HL-60 (cell line): ENCODE data around the gene NAB2.

Experiments used
- DNase-seq, 2 experiments: peaks; one replicate each; pipeline ENCODE4 v3.0.0-alpha.2; 2010 to 2020; ENCODE audit warnings: low read depth in 1 of 2, low spot score in 1 of 2
- H3K27ac ChIP-seq: fragments of 250-450 bp; sonication (Bioruptor Pico); replicated peaks from 2 replicates; pipeline ENCODE4 v1.5.1; 2020; ENCODE audit warnings: mild to moderate bottlenecking, moderate library complexity
- H3K27me3 ChIP-seq: fragments of 250-450 bp; sonication (Bioruptor Pico); 2 replicates; pipeline ENCODE4 v1.5.1; 2021; ENCODE audit warnings: mild to moderate bottlenecking, moderate library complexity; ENCODE audit not compliant: insufficient read depth, poor library complexity, severe bottlenecking
- H3K4me3 ChIP-seq: replicated peaks from 2 replicates; pipeline ENCODE4 v1.5.1; 2011; ENCODE audit warnings: mild to moderate bottlenecking, control low read depth, low read length; ENCODE audit not compliant: insufficient read depth
- GABPA ChIP-seq: IDR thresholded peaks from 2 replicates; pipeline ENCODE4 v1.6.1; 2012; ENCODE audit warnings: low read depth
- POLR2AphosphoS5 ChIP-seq: IDR thresholded peaks from 2 replicates; pipeline ENCODE4 v1.6.1; 2012; ENCODE audit warnings: low read depth
- SPI1 ChIP-seq: IDR thresholded peaks from 2 replicates; pipeline ENCODE4 v1.6.1; 2012; ENCODE audit warnings: low read depth, mild to moderate bottlenecking, borderline replicate concordance
- TF ChIP-seq, protein P1 (sequence below): IDR thresholded peaks from 2 replicates; pipeline ENCODE4 v1.6.1; 2012; ENCODE audit warnings: low read depth; ENCODE audit not compliant: insufficient replicate concordance
- TF ChIP-seq, protein P2 (sequence below): IDR thresholded peaks from one replicate; pipeline ENCODE4 v1.5.1; 2011; ENCODE audit warnings: low read length, control low read depth, inconsistent platforms; ENCODE audit not compliant: insufficient read depth

NAB2 gene

GRCh38 chr12:57089271-57090245 lies 644 bp downstream of the NAB2 start:
- H3K27ac ChIP-seq: peak overlapping the region; percentile 68

GRCh38 chr12:57090490-57090889 lies 1.6 kb downstream of the NAB2 start:
- no peak for DNase-seq
- no peak overlapping the region for H3K4me3 ChIP-seq
- TF ChIP-seq SPI1 (no peak), POLR2AphosphoS5 (no peak), GABPA (no peak)
- TF ChIP-seq, protein P1, sequence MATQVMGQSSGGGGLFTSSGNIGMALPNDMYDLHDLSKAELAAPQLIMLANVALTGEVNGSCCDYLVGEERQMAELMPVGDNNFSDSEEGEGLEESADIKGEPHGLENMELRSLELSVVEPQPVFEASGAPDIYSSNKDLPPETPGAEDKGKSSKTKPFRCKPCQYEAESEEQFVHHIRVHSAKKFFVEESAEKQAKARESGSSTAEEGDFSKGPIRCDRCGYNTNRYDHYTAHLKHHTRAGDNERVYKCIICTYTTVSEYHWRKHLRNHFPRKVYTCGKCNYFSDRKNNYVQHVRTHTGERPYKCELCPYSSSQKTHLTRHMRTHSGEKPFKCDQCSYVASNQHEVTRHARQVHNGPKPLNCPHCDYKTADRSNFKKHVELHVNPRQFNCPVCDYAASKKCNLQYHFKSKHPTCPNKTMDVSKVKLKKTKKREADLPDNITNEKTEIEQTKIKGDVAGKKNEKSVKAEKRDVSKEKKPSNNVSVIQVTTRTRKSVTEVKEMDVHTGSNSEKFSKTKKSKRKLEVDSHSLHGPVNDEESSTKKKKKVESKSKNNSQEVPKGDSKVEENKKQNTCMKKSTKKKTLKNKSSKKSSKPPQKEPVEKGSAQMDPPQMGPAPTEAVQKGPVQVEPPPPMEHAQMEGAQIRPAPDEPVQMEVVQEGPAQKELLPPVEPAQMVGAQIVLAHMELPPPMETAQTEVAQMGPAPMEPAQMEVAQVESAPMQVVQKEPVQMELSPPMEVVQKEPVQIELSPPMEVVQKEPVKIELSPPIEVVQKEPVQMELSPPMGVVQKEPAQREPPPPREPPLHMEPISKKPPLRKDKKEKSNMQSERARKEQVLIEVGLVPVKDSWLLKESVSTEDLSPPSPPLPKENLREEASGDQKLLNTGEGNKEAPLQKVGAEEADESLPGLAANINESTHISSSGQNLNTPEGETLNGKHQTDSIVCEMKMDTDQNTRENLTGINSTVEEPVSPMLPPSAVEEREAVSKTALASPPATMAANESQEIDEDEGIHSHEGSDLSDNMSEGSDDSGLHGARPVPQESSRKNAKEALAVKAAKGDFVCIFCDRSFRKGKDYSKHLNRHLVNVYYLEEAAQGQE: no peak
- TF ChIP-seq, protein P2, sequence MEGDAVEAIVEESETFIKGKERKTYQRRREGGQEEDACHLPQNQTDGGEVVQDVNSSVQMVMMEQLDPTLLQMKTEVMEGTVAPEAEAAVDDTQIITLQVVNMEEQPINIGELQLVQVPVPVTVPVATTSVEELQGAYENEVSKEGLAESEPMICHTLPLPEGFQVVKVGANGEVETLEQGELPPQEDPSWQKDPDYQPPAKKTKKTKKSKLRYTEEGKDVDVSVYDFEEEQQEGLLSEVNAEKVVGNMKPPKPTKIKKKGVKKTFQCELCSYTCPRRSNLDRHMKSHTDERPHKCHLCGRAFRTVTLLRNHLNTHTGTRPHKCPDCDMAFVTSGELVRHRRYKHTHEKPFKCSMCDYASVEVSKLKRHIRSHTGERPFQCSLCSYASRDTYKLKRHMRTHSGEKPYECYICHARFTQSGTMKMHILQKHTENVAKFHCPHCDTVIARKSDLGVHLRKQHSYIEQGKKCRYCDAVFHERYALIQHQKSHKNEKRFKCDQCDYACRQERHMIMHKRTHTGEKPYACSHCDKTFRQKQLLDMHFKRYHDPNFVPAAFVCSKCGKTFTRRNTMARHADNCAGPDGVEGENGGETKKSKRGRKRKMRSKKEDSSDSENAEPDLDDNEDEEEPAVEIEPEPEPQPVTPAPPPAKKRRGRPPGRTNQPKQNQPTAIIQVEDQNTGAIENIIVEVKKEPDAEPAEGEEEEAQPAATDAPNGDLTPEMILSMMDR: no peak
- H3K27ac ChIP-seq: no peak overlapping the region
- no peaks in the 10 kb centered on the region for H3K27me3 ChIP-seq

More at GRCh38 chr12:57089271-57090245, 644 bp downstream of the NAB2 start:
- Histone ChIP-seq H3K27me3 (no peaks in the 10 kb centered on the region), H3K4me3 (peak overlapping the region; percentile 79)
- TF ChIP-seq GABPA (no peak), POLR2AphosphoS5 (0 out of 2 replicates have a peak, but pooled peaks have one; percentile 22), SPI1 (peak; percentile 1; the same call in 1 of the 2 replicates)
- TF ChIP-seq, protein P1: no peak
- TF ChIP-seq, protein P2: no peak
- peak; percentile 57 to 71 for DNase-seq

DNA sequence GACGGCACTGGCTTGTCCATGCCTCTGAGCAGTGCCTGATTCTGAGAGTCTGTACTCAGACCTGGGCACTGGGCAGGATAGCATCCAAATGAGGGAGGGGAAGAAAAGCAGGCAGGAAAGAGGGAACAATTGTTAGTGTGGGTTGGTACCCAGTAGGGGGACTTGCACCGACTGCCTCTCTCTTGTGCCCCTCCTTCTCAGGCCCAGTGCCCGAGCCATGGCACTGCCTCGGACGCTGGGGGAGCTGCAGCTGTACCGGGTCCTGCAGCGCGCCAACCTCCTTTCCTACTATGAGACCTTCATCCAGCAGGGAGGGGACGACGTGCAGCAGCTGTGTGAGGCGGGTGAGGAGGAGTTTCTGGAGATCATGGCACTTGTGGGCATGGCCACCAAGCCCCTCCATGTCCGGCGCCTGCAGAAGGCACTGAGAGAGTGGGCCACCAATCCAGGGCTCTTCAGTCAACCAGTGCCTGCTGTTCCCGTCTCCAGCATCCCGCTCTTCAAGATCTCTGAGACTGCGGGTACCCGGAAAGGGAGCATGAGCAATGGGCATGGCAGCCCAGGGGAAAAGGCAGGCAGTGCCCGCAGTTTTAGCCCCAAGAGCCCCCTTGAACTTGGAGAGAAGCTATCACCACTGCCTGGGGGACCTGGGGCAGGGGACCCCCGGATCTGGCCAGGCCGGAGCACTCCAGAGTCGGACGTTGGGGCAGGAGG lies 2.2 kb downstream of the NAB2 start:
- H3K27me3 ChIP-seq: no peaks in the 10 kb centered on the region
- no peak for DNase-seq
- no peak overlapping the region for H3K4me3 ChIP-seq
- TF ChIP-seq POLR2AphosphoS5 (no peak), SPI1 (no peak), GABPA (no peak)
- TF ChIP-seq, protein P2: no peak
- H3K27ac ChIP-seq: no peak overlapping the region
